Spleen (tissue), 11 donors: ENCODE results near the gene DISC1. TPM values are rescaled to one million over a fixed set of nuclear protein-coding genes. Genes with fewer than 3 reads are reported as not detected.
"Not testable (repeated sequence)": the region's sequence is repeated elsewhere in the genome, so short reads cannot be mapped to it uniquely, and the experiment has no call there.

Source experiments
- DNase-seq: peaks from one replicate; pipeline ENCODE4 v3.0.0-alpha.2; 2020
- H3K27ac ChIP-seq, 8 donors: fragments of 200-600 bp; sonication (generic) in 7 of 8; 1 replicate in 4 of 8; 2 replicates in 4 of 8; pipeline versions ENCODE4 v1.5.0 to v1.8.0; 2016 to 2021; ENCODE audit warnings: inconsistent platforms in 4 of 8, mild to moderate bottlenecking in 4 of 8, moderate library complexity in 1 of 8
- H3K27me3 ChIP-seq, 7 donors: fragments of 200-600 bp; sonication (generic) in 6 of 7; replicated peaks in 1 of 7; 1 replicate in 4 of 7; 2 replicates in 3 of 7; pipeline versions ENCODE4 v1.5.0 to v1.8.0; 2016 to 2021; ENCODE audit warnings: inconsistent platforms in 3 of 7, mild to moderate bottlenecking in 1 of 7
- H3K36me3 ChIP-seq, 6 donors: fragments of 200-600 bp; sonication (generic) in 5 of 6; 1 replicate in 4 of 6; 2 replicates in 2 of 6; pipeline versions ENCODE4 v1.5.0 to v1.8.0; 2016 to 2021; ENCODE audit warnings: inconsistent platforms in 2 of 6
- H3K4me1 ChIP-seq, 6 donors: fragments of 200-600 bp; sonication (generic) in 5 of 6; 1 replicate in 3 of 6; 2 replicates in 3 of 6; pipeline versions ENCODE4 v1.5.0 to v1.8.0; 2016 to 2021; ENCODE audit warnings: inconsistent platforms in 3 of 6
- H3K4me3 ChIP-seq, 8 donors: fragments of 200-600 bp; sonication (generic) in 7 of 8; 1 replicate in 4 of 8; 2 replicates in 4 of 8; pipeline versions ENCODE4 v1.5.0 to v1.8.0; 2016 to 2021; ENCODE audit warnings: inconsistent platforms in 4 of 8, mild to moderate bottlenecking in 4 of 8, moderate library complexity in 2 of 8
- H3K9me3 ChIP-seq, 8 donors: fragments of 200-600 bp; sonication (generic) in 7 of 8; 1 replicate in 4 of 8; 2 replicates in 4 of 8; pipeline versions ENCODE4 v1.5.0 to v1.8.0; 2016 to 2021; ENCODE audit warnings: inconsistent platforms in 4 of 8
- CTCF ChIP-seq, 11 experiments: fragments of 200-600 bp in 7 of 11; fragments of 450-650 bp in 4 of 11; sonication (generic) in 4 of 11; IDR thresholded peaks in 8 of 11; conservative IDR thresholded peaks in 3 of 11; 1 replicate in 7 of 11; 2 replicates in 4 of 11; pipeline versions ENCODE4 v1.4.0 to v1.8.0; 2016 to 2021; ENCODE audit warnings: antibody characterized with exemption in 11 of 11, inconsistent platforms in 4 of 11, mild to moderate bottlenecking in 1 of 11
- POLR2A ChIP-seq, 3 donors: fragments of 450-650 bp; IDR thresholded peaks; one replicate each; pipeline ENCODE4 v1.5.1; 2017; ENCODE audit warnings: antibody characterized with exemption in 3 of 3, mild to moderate bottlenecking in 1 of 3
- POLR2AphosphoS5 ChIP-seq, 3 donors: sonication (generic); formaldehyde crosslinking; IDR thresholded peaks; one replicate each; pipeline ENCODE4 v1.5.1; 2017; ENCODE audit warnings: antibody characterized with exemption in 3 of 3
- WGBS, 5 donors: extraction: QIAGEN DNeasy Blood & Tissue Kit in 3 of 5; methylation state at CpG; one replicate each; pipeline versions ENCODE4 v1.1.5 to v1.1.7; 2013 to 2018; 5-methylcytosine and 5-hydroxymethylcytosine counted together
- intact Hi-C: fragments of 100-400 bp; cut with DNase I; formaldehyde crosslinking; loops from one replicate; pipeline ENCODE4 v1.15.0; 2023; ENCODE audit warnings: low total_unique reads
- polyA plus RNA-seq, 3 donors: library from polyadenylated mRNA; stranded (reverse); fragments of 200-250 nt; gene quantifications; one replicate each; pipeline ENCODE4 v1.2.1, GENCODE V29; 2013
- total RNA-seq, 7 donors: library from RNA; depleted of rRNA in 3 of 7; stranded (reverse); fragments of >200 nt in 3 of 7; fragmentation: NEBNext Ultra II Directional in 4 of 7; extraction: Animal tissue kit (Norgen Biotek cat#: 25700) in 4 of 7; gene quantifications; one replicate each; pipeline versions ENCODE4 v1.1.0 to v1.2.1, GENCODE V29; 2016 to 2021
- donor health status: healthy with polysubstance abuse.
- donor health status: DM: no; HTN: no; CAD: no; lungs with moderate emphysema.
- donor health status: DM: no; HTN: no; CAD: no.
- donor health status: Bipolar disorder and iron deficiency.
- donor health status: healthy.
- donor health status: DM: no; HTN: no; CAD: no.
- donor health status: DM: yes; HTN: yes; CAD: no.

The DISC1 gene
- total and polyA plus RNA-seq, 10 donors: 0.89 to 36.4 (median 24.2) TPM

- TF ChIP-seq POLR2A (IDR thresholded peaks at IDR 0.05) (no peak), CTCF (IDR thresholded peaks at IDR 0.05 in 8 of 11, conservative IDR thresholded peaks at IDR 0.05 in 3 of 11) (no peak), POLR2AphosphoS5 (IDR thresholded peaks at IDR 0.05) (no peak)
- peaks cover 0 to 18% (median 0%) of the 10 kb centered on the region in 6 donors for H3K36me3 ChIP-seq
- H3K27ac ChIP-seq: no peak overlapping the region
- no peak for DNase-seq
- WGBS, 5 donors: 42 to 69% (median 56%) methylated on average over 2 of the region's 2 CpGs
- no peak overlapping the region for H3K4me3 ChIP-seq
- H3K4me1 ChIP-seq: peaks cover 0 to 4% (median 0%) of the 10 kb centered on the region in 6 donors
- no peaks in the 10 kb centered on the region for H3K27me3 ChIP-seq
- H3K9me3 ChIP-seq: peaks cover 0 to 11% (median 2%) of the 10 kb centered on the region in 8 donors
- intact Hi-C loops: no loop called here
These were observed 16.0 kb downstream of the DISC1 start for GRCh38 chr1:231642618-231643017.

- Histone ChIP-seq H3K4me1 (peaks cover 0 to 4% (median 0%) of the 10 kb centered on the region in 6 donors), H3K27me3 (no peaks in the 10 kb centered on the region), H3K9me3 (peaks cover 0 to 11% (median 2%) of the 10 kb centered on the region in 8 donors), H3K36me3 (peaks cover 0 to 18% (median 0%) of the 10 kb centered on the region in 6 donors), H3K4me3 (no peak overlapping the region), H3K27ac (no peak overlapping the region)
- DNase-seq: no peak
- intact Hi-C loops: no loop called here
- TF ChIP-seq POLR2AphosphoS5 (IDR thresholded peaks at IDR 0.05) (no peak), POLR2A (IDR thresholded peaks at IDR 0.05) (no peak), CTCF (IDR thresholded peaks at IDR 0.05 in 8 of 11, conservative IDR thresholded peaks at IDR 0.05 in 3 of 11) (no peak)
- 82 to 92% (median 87%) methylated on average over 13 of the region's 13 CpGs for WGBS, 5 donors
These were observed 16.7 kb downstream of the DISC1 start for GRCh38 chr1:231643071-231643934.

GRCh38 chr1:231643935-231644237, 17.3 kb downstream of the DISC1 start:
- Histone ChIP-seq H3K27me3 (no peaks in the 10 kb centered on the region), H3K4me3 (no peak overlapping the region), H3K9me3 (peaks cover 0 to 11% (median 2%) of the 10 kb centered on the region in 8 donors), H3K4me1 (peaks cover 0 to 4% (median 0%) of the 10 kb centered on the region in 6 donors), H3K27ac (no peak overlapping the region), H3K36me3 (peaks cover 0 to 18% (median 0%) of the 10 kb centered on the region in 6 donors)
- intact Hi-C loops: no loop called here
- no peak for TF ChIP-seq POLR2AphosphoS5 (IDR thresholded peaks at IDR 0.05)
- no peak for TF ChIP-seq POLR2A (IDR thresholded peaks at IDR 0.05)
- no peak for TF ChIP-seq CTCF (IDR thresholded peaks at IDR 0.05 in 8 of 11, conservative IDR thresholded peaks at IDR 0.05 in 3 of 11)
- no peak for DNase-seq

GRCh38 chr1:231645634-231646033, 19.0 kb downstream of the DISC1 start:
- DNase-seq, H3K4me3 ChIP-seq, H3K27ac ChIP-seq, H3K27me3 ChIP-seq, H3K4me1 ChIP-seq, intact Hi-C loops: not testable (repeated sequence)
- H3K36me3 ChIP-seq: peaks cover 0 to 17% (median 0%) of the 10 kb centered on the region in 6 donors
- peaks cover 0 to 13% (median 3%) of the 10 kb centered on the region in 8 donors for H3K9me3 ChIP-seq
- WGBS, 5 donors: 97 to 99% (median 98%) methylated on average over 6 of the region's 6 CpGs

GRCh38 chr1:231646165-231646564, 19.6 kb downstream of the DISC1 start:
- H3K4me1 ChIP-seq, H3K4me3 ChIP-seq, intact Hi-C loops, H3K27me3 ChIP-seq, H3K27ac ChIP-seq, DNase-seq: not testable (repeated sequence)
- H3K36me3 ChIP-seq: peaks cover 0 to 12% (median 0%) of the 10 kb centered on the region in 6 donors
- WGBS, 5 donors: 93 to 98% (median 96%) methylated on average over 2 to 4 of the region's 4 CpGs
- peaks cover 0 to 13% (median 3%) of the 10 kb centered on the region in 8 donors for H3K9me3 ChIP-seq

GRCh38 chr1:231651621-231652260, 25.2 kb downstream of the DISC1 start:
- H3K27ac ChIP-seq, H3K27me3 ChIP-seq, H3K4me1 ChIP-seq, DNase-seq, H3K4me3 ChIP-seq, intact Hi-C loops, H3K36me3 ChIP-seq: not testable (repeated sequence)
- peaks cover 0 to 11% (median 2%) of the 10 kb centered on the region in 8 donors for H3K9me3 ChIP-seq
- WGBS, 5 donors: 63 to 77% (median 76%) methylated on average over 10 of the region's 10 CpGs
